Brain microvascular endothelial cell (primary cell): ENCODE data around the gene RAB11A.

ENCODE experiments used
- DNase-seq: peaks from one replicate; pipeline ENCODE4 v3.0.0-alpha.2; 2020
- H3K27ac ChIP-seq: fragments of 250-450 bp; sonication (Bioruptor Pico); 2 replicates; pipeline ENCODE4 v1.5.1; 2020; ENCODE audit warnings: mild to moderate bottlenecking, moderate library complexity
- H3K27me3 ChIP-seq: fragments of 250-450 bp; sonication (Bioruptor Pico); replicated peaks from 2 replicates; pipeline ENCODE4 v1.5.1; 2020; ENCODE audit warnings: mild to moderate bottlenecking
- H3K36me3 ChIP-seq: fragments of 250-450 bp; sonication (Bioruptor Pico); replicated peaks from 2 replicates; pipeline ENCODE4 v1.5.1; 2020; ENCODE audit warnings: mild to moderate bottlenecking
- H3K4me3 ChIP-seq: 2 replicates; pipeline ENCODE4 v1.5.1; 2011; ENCODE audit warnings: low read depth, mild to moderate bottlenecking, control low read depth, low read length, moderate library complexity
- CTCF ChIP-seq: IDR thresholded peaks from 2 replicates; pipeline ENCODE4 v1.5.1; 2011; ENCODE audit warnings: low read depth, mild to moderate bottlenecking, moderate library complexity, low read length, control low read depth, inconsistent platforms; ENCODE audit errors: missing control alignments
- in situ Hi-C: cut with HindIII; loops from 2 replicates; pipeline ENCODE4 v1.10.0; 2017; ENCODE audit warnings: low sequenced_read_pairs, low pct_ligation_motif_present

RAB11A gene

GRCh38 chr15:65885668-65886218 is 16.5 kb downstream of the RAB11A start:
- Histone ChIP-seq H3K27me3 (no peaks in the 10 kb centered on the region), H3K27ac (no peak overlapping the region), H3K4me3 (no peak overlapping the region), H3K36me3 (peaks cover 56% of the 10 kb centered on the region)
- in situ Hi-C loops, result no loop called here
- TF ChIP-seq CTCF, result no peak
- DNase-seq, result no peak

GRCh38 chr15:65887565-65887964 is 18.3 kb downstream of the RAB11A start:
- no peak overlapping the region for H3K27ac ChIP-seq
- H3K27me3 ChIP-seq, result no peaks in the 10 kb centered on the region
- H3K4me3 ChIP-seq, result no peak overlapping the region
- peaks cover 53% of the 10 kb centered on the region for H3K36me3 ChIP-seq
- DNase-seq, result no peak
- TF ChIP-seq CTCF, result no peak
- in situ Hi-C loops, result no loop called here

DNA sequence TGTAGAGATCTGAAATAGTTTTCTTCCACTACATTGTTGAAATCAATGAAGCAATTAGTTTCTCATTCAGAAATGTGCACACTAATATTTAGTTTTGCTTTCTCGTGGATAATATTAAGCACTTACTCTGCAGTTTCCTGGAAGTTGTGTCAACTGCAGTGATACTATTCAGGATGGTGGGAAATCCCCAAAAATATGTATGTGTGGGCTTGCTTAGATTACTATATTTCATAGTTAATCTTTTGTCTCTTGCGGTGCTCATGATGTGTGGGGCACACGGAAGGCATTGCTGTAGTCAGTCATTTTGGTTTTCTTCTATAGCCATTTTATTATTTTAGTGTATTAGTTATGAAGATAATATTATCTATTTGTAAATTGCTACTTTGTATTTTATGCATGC is 19.7 kb downstream of the RAB11A start:
- Histone ChIP-seq H3K27ac (no peak overlapping the region), H3K36me3 (peaks cover 44% of the 10 kb centered on the region), H3K4me3 (no peak overlapping the region), H3K27me3 (no peaks in the 10 kb centered on the region)
- no peak for TF ChIP-seq CTCF
- no peak for DNase-seq
- in situ Hi-C loops, result no loop called here

- no peak for TF ChIP-seq CTCF
- in situ Hi-C loops, result no loop called here
- H3K27ac ChIP-seq, result no peak overlapping the region
- no peak for DNase-seq
- no peak overlapping the region for H3K4me3 ChIP-seq
- no peaks in the 10 kb centered on the region for H3K27me3 ChIP-seq
- peaks cover 37% of the 10 kb centered on the region for H3K36me3 ChIP-seq
These were observed 23.8 kb downstream of the RAB11A start for GRCh38 chr15:65893060-65893459.

GRCh38 chr15:65896236-65896635 is 26.9 kb downstream of the RAB11A start:
- Histone ChIP-seq H3K36me3 (peaks cover 45% of the 10 kb centered on the region), H3K27ac (no peak overlapping the region), H3K27me3 (no peaks in the 10 kb centered on the region), H3K4me3 (no peak overlapping the region)
- in situ Hi-C loops, result no loop called here
- DNase-seq, result no peak
- no peak for TF ChIP-seq CTCF

- peaks cover 42% of the 10 kb centered on the region for H3K36me3 ChIP-seq
- TF ChIP-seq CTCF, result no peak
- DNase-seq, result no peak
- H3K27ac ChIP-seq, result no peak overlapping the region
- H3K27me3 ChIP-seq, result no peaks in the 10 kb centered on the region
- in situ Hi-C loops, result no loop called here
- no peak overlapping the region for H3K4me3 ChIP-seq
These were observed 31.2 kb downstream of the RAB11A start for GRCh38 chr15:65900488-65900887.
